ENCODE results near the gene SLC20A1. TPM values are rescaled to one million over a fixed set of nuclear protein-coding genes. Genes with fewer than 3 reads are reported as not detected.
"Not testable (repeated sequence)": the region's sequence is repeated elsewhere in the genome, so short reads cannot be mapped to it uniquely, and the experiment has no call there.

SLC20A1 gene
- total and polyA plus RNA-seq, 11 donors: 5.6 to 51.7 (median 12.0) TPM

DNA sequence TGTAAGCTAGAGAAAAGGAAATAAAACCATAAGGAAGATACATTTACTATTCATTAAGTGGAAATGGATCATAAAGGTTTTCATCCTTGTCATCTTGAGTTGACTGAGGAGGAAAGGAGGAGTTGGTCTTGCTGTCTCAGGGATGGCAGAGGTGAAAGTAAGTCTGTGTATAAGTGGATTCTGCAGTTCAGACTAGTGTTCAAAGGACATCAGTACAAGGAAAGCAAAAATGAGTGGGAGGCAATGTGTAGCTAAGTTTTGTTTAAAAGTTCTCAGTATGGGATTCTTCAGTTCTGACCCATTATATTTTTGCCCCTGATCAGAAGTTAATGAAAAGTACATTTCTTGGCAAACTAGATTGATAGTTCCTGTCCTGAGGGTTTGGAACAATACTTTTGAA lies 18.9 kb downstream of the SLC20A1 start:
- DNase-seq (no peak), ATAC-seq (no peak)
- Histone ChIP-seq H3K4me1 (peaks cover 0 to 8% (median 0%) of the 10 kb centered on the region in 12 donors), H3K36me3 (peaks cover 0 to 61% (median 54%) of the 10 kb centered on the region in 9 donors), H3K9me3 (no peaks in the 10 kb centered on the region), H3K4me3 (no peak overlapping the region), H3K27me3 (no peaks in the 10 kb centered on the region), H3K27ac (peak overlapping the region in 1 of 12 donors; percentile 5)
- TF ChIP-seq POLR2A (IDR thresholded peaks at IDR 0.05): no peak
- TF ChIP-seq CTCF (IDR thresholded peaks at IDR 0.05): no peak
- intact Hi-C loops (cut with DNase I): no loop called here

GRCh38 chr2:112665113-112665780 lies 19.5 kb downstream of the SLC20A1 start:
- intact Hi-C loops (cut with DNase I): no loop called here
- WGBS, 4 donors: 92 to 96% (median 93%) methylated on average over 8 of the region's 8 CpGs
- Histone ChIP-seq H3K9me3 (no peaks in the 10 kb centered on the region), H3K36me3 (peaks cover 0 to 55% (median 49%) of the 10 kb centered on the region in 9 donors), H3K27ac (peak overlapping the region in 1 of 12 donors; percentile 5), H3K4me1 (peaks cover 0 to 3% (median 0%) of the 10 kb centered on the region in 12 donors), H3K4me3 (no peak overlapping the region), H3K27me3 (no peaks in the 10 kb centered on the region)
- ATAC-seq: peak in 1 of 4 donors; percentile 45
- TF ChIP-seq CTCF (IDR thresholded peaks at IDR 0.05) (no peak), POLR2A (IDR thresholded peaks at IDR 0.05) (no peak)
- DNase-seq: no peak

DNA sequence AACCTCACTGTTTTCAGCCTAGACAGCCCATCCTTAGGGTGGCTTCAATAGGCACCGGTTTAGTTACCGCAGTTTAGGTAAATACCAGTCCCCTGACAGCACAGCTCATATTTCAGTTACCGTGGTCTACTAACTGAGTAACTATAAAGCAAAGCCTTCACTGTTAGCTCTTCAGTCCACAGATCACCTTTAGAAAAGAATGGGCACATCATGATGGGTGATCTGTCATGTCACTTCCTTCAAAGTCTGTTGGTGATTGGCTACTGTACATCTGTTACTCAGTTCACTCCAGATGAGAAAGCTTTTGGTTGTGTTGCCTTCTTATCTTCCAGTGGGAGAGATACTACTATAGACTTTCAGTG lies 21.0 kb downstream of the SLC20A1 start:
- 87 to 98% (median 92%) methylated on average over 3 of the region's 3 CpGs for WGBS, 4 donors
- Histone ChIP-seq H3K4me1 (peaks cover 0 to 5% (median 0%) of the 10 kb centered on the region in 12 donors), H3K27ac (no peak overlapping the region)

DNA sequence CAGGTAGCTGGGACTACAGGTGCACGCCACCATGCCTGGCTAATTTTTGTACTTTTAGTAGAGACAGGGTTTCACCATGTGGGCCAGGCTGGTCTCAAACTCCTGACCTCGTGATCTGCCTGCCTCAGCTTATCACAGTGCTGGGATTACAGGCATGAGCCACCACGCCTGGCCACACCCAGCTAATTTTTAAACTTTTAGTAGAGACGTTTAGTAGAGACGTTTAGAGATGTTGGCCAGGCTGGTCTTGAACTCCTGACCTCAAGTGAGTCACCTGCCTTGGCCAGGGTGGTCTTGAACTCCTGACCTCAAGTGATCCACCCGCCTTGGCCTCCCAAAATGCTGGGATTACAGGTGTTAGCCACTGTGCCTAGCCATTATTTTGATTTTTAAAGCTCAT lies 21.8 kb downstream of the SLC20A1 start:
- ATAC-seq; H3K9me3 ChIP-seq; H3K27me3 ChIP-seq; H3K27ac ChIP-seq; H3K4me3 ChIP-seq; intact Hi-C loops (cut with DNase I); DNase-seq; H3K4me1 ChIP-seq: not testable (repeated sequence)
- peaks cover 0 to 32% (median 28%) of the 10 kb centered on the region in 9 donors for H3K36me3 ChIP-seq
- 84 to 90% (median 86%) methylated on average over 6 of the region's 6 CpGs for WGBS, 4 donors

More for the DNA sequence above, 21.0 kb downstream of the SLC20A1 start:
- intact Hi-C loops (cut with DNase I): no loop called here
- Histone ChIP-seq H3K27me3 (no peaks in the 10 kb centered on the region), H3K4me3 (no peak overlapping the region), H3K36me3 (peaks cover 0 to 40% (median 34%) of the 10 kb centered on the region in 9 donors), H3K9me3 (no peaks in the 10 kb centered on the region)
- TF ChIP-seq POLR2A (IDR thresholded peaks at IDR 0.05) (no peak), CTCF (IDR thresholded peaks at IDR 0.05) (no peak)
- DNase-seq: no peak
- no peak for ATAC-seq

- 94 to 99% (median 98%) methylated on average over 4 of the region's 4 CpGs for WGBS, 4 donors
- DNase-seq (no peak), ATAC-seq (no peak)
- no peaks in the 10 kb centered on the region for H3K27me3 ChIP-seq
- no peak overlapping the region for H3K27ac ChIP-seq
- intact Hi-C loops (cut with DNase I): no loop called here
- H3K4me1 ChIP-seq: peaks cover 0 to 17% (median 0%) of the 10 kb centered on the region in 12 donors
- TF ChIP-seq CTCF (IDR thresholded peaks at IDR 0.05): no peak
- TF ChIP-seq POLR2A (IDR thresholded peaks at IDR 0.05): no peak
- peaks cover 0 to 11% (median 6%) of the 10 kb centered on the region in 9 donors for H3K36me3 ChIP-seq
- H3K9me3 ChIP-seq: no peaks in the 10 kb centered on the region
- H3K4me3 ChIP-seq: no peak overlapping the region
These were observed 23.9 kb downstream of the SLC20A1 start for GRCh38 chr2:112669667-112670066.

Measured in heart left ventricle (tissue), 16 donors.